ENCODE data around the gene MED29.

The MED29 gene

GRCh38 chr19:39390751-39391437, at the start of gene MED29, which contains the start of gene PAF1:
Gene MED29, plus strand, starts transcription at chr19:39391378. Its CDS starts 45 bp downstream, at chr19:39391423.
Gene PAF1, minus strand, starts transcription at chr19:39391106. Its CDS starts 242 bp downstream, at chr19:39390864.
- DNase-seq (ENCODE audit: low spot score), result peak; percentile 100

DNA sequence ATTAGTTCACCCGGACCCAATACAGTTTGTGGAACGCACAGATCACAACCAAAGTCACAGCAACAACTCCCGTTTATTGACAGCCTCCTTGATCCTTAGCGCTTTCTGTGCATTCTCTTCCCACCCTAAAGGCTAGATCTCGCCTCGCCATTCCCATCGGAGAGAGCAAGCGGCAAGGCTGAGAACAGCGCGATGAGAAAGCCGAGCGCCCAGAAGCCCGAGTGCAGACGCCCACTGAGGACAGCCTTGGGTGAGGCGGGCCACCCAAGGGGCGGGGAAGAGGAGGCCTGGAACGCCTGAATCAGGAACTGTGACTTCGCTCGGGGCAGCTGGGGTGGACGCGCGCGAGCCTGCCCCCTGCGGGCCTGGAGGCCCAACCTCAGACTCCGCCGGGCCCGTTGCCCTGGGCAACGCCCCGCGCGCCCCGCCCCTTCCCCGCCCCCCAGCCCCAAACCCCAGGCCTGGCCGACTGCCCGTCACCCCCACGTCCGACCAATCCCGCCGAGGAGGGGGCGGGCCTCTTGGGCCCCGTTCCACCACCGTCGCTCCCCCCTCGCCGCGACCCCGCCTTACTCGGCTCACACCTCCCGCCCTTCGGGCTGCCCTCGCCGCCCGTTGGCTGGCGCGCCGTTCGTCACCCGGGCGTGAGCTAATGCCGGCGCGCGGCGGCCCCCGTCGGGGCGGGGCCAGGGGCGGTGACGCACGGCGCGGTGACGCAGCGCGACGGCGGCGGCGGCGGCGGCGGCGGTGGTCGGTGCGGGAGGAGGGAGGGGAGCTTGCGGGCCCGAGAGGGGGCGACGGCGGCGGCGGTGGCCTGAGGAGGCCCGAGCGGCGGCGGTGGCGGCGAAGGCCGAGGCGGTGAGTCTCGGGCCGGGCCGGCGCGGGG, 49.2 kb upstream of the MED29 start, which contains the start of gene SAMD4B:
TSS of gene SAMD4B (plus strand) at position 703 of the 886 bp plus-strand sequence. CDS start 14,473 bp downstream, outside the sequence.
- DNase-seq (ENCODE audit: low spot score), result peak; percentile 97

GRCh38 chr19:39342647-39343305, 48.4 kb upstream of the MED29 start:
- DNase-seq (ENCODE audit: low spot score), result no peak

DNA sequence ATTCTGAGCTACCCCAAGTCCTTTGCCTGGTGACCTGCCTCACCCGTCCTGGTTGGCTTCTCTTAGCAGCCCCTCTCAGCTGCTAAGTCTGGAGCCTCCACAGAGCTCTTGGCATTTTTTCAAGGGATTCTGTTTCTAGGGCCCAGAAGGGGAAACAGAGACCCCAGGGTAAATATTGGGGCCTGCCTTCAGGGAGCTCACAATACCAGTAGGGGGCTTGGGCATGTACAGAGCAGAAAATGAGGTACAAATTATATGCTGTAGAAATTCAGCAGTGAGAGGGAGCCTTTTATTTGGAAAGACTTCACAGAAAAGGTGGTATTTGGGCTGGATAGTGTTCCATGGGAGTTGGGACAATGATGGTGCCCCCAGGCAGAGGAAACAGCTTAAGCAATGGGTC, 45.2 kb upstream of the MED29 start:
- DNase-seq (ENCODE audit: low spot score), result no peak

DNA sequence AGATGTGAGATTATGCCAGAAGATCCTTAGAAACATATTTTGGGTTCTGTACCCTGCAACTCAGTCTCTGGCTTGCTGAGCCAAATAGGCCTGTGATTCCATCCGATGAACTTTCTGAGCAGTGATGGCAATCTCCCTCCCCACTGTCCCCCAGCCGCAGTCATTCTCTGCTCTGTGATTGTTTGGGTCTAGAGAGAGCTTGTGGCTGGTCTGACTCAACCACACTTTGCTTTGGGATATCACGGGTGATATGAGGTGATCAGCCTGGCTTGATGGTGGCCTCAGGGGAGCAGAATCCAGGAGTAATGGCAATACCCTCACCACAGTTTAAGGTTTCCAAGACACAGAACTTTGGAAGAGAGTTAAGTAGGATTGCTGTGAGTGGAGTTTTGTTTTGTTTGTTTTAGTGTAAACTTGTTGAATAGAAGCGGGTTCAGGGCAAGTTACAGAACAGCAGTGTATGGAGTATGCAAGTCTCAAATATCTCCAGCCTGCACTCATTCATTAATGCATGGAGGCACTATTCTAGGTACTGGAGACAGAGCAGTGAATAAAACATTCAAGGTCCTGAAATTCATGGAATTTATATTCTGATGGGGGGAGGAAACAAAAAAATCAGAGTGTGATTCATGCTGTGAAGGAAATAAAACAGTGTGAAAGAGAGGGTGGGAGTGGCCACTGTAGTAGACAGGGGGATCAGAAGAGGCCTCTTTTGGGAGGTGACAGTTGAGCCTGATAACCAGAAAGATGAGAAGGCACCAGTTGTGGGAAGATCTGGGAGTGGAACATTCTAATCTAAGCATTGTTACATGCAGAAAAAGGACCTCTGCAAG, 43.6 kb upstream of the MED29 start:
- DNase-seq (ENCODE audit: low spot score), result no peak

- peak; percentile 92 for DNase-seq (ENCODE audit: low spot score)
Observed at GRCh38 chr19:39349326-39349725, 41.9 kb upstream of the MED29 start.

GRCh38 chr19:39350156-39350555, 41.0 kb upstream of the MED29 start:
- no peak for DNase-seq (ENCODE audit: low spot score)

DNA sequence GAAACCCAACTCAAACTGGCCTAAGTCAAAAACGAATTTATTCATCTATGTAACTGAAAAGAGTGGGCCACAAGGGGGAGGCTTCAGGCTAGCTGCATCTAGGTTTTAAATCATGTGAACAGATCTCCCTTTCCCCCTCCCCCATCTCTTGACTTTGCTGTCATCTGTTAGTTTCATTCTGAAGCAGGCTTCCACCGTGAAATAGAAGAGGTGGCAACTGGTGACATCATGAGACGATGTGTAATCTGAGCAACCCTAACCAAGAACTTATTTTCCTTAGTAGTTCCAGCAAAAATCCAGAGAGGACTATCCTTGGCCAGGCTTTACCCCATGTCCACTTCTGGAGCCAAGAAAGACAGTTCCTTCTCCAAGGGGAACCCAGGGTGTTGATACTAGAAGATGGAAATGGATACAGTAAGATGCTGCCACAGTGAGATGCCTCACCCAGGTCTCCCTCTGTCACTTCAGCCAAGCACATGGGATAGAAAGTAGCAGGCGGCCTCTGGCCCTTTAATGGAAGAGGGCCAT, 39.6 kb upstream of the MED29 start:
- DNase-seq (ENCODE audit: low spot score), result no peak

DNA sequence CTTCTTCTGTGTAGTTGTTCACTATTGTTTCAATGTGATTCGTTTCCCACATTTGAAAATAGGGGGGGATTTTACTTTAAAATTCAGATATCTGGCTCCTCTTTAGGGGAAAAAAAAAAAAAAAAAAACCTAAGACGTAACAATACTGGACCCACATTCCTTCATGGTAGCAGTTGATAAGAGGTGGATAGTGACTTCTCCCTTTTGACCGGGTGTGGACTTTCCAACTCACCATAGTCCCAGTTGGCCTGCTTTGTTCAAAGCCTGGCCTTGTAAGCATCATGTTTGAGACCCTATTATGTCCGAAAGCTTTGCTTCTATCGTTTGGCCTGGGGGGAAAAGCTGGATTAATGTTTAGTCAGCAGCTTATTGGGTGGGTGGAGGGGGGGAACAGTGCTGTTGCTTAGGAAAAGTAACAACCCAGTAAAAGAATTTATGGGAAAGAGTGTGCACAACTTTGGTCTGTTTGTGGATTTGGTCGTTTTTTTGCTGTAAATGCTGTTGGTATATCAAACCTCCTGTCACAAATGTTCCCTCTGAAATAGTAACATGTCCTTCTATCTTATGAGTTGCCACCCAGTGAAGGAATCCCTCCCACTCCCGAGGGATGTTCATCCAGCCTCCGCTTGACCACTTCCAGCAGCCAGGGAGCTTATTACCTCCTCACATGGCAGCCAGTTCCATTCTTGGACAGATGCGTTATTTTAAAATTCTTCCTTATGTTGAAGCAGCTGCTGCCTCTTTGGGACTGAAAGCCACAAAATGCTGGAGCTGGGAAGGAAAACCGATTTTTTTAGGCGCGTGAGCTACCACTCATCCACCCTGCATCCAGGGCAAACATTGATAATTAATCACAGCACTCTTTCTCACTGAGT, 38.6 kb upstream of the MED29 start:
- no peak for DNase-seq (ENCODE audit: low spot score)

DNA sequence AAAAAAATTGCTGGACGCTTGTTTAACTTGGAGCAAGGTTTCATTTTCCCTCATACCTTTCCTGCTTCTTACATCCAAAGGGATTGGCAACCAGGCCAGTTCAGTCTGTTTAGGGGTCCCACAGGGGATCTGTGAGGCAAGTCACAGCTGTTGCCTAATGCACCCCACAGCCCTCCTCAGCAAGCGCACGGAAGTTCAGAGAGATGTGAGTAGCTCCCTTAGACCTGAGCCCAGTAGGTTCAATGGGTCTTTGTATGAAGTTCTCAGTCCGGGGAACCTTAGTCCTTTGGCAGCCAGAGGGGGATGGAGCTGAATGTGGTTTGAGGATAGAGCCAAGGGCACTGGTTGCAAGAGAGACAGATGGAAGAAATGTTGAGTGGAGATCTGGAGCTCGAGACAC, 35.9 kb upstream of the MED29 start:
- no peak for DNase-seq (ENCODE audit: low spot score)

GRCh38 chr19:39356073-39356472, 35.1 kb upstream of the MED29 start:
- DNase-seq (ENCODE audit: low spot score), result no peak

DNA sequence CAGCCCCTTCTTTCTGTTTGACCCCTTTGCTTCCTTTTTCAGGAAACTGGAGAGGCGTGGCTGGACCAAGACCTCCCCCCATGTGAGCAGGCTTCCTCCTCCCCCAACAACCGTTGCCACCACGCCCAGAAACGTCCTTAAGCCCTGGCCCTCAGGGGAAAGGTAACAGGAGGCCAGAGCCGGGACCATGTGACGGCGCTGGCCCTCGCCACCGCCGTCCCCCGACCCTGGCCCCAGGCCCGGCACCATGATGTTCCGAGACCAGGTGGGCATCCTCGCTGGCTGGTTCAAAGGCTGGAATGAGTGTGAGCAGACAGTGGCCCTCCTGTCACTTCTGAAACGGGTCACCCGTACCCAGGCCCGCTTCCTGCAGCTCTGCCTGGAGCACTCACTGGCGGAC, 34.5 kb upstream of the MED29 start:
- no peak for DNase-seq (ENCODE audit: low spot score)

DNA sequence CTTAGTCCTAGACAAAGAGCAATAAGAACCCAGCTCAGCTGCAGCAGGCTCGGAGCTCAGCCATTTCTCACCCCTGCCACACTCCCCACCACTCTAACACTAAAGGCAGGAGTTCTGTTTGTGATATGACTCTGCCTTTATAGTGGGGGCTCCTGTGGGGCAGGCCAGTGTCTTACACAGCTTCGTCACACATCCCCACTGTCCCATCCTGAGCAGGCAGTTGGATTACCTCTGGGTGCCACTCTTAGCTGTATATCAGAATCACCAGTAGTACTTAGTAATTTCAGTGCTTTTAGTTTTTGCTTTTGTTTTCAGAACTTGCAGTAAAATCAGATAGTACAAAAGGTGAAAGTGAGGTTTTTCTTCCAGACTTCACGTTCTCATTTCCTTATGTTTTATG, 32.2 kb upstream of the MED29 start:
- no peak for DNase-seq (ENCODE audit: low spot score)

GRCh38 chr19:39360599-39360998, 30.6 kb upstream of the MED29 start:
- no peak for DNase-seq (ENCODE audit: low spot score)

- DNase-seq (ENCODE audit: low spot score), result no peak
Observed at GRCh38 chr19:39362682-39363657, 28.2 kb upstream of the MED29 start.

DNA sequence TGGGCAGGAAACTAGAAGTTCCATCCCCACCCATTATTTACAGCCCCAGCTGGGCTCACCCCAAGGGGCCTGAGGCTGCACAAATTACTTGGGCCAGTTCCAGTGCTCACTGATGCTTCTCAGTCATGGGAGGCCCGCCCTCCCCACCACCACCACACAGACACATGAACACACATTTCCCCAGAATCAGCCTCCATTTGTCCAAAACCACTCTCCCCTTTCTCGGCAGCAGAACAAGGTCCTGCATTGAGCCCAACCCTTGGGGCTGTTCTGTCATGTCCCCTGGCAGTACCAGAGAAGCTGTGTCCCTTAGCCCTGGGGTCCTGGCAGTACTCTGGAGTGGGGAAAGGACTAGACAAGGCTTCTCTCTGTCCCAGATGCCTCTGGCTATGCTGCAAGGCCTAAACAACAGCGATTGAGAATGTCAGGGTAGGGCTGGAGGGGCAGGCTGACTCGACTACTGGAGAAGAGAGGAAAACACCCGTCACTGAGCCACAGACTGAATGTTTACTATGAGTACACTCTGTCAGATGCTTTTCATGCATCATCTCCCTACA, 27.2 kb upstream of the MED29 start:
- DNase-seq (ENCODE audit: low spot score), result peak; percentile 99

DNA sequence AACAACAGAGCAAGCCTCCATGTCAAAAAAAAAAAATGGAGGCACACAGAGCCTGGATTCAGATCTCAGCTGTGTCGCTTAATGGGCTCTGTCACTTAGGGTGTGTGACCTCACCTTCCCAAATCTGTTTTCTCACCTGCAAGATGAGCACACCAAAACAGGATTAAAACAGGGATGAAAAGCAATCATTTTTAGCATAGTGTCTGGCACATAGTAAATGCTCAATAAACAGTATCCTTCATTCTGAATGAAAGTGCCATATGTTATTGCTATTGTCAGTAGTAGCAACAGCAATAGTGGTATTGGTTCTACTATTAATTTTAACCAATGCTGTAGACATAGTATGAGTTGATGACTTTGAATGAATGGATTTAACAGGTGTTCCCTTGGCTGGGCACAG, 25.6 kb upstream of the MED29 start:
- DNase-seq (ENCODE audit: low spot score), result no peak

GRCh38 chr19:39369200-39369599, 22.0 kb upstream of the MED29 start:
- no peak for DNase-seq (ENCODE audit: low spot score)

DNA sequence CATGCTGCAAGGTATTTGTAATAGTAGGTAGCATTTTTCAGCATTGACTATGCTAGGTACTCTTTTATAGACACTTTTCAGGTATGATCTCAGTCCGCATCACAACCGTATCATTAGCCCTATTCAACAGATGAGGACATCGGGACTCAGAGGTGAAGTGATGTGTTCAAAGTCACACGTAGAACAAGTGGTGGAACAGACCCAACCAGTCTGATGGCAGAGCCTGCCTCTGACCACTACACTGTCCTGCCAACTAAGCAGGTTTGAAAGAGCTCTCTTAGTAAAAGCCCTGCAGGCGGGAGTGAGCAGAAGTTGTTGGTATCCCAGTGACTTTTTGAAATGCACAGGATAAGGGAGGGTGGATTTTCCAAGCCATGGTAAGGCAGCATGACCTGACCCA, 20.4 kb upstream of the MED29 start:
- no peak for DNase-seq (ENCODE audit: low spot score)

Data from pons (tissue), 1 donor.